ENCODE data around the gene DHTKD1. TPM values are rescaled to one million over a fixed set of nuclear protein-coding genes. Genes with fewer than 3 reads are reported as not detected.

Gene DHTKD1
- total RNA-seq, result 10 to 100 TPM; 18.4 to 23.6 TPM

- Histone ChIP-seq H3K36me3 (no peaks in the 10 kb centered on the region), H3K27ac (peak within 1 kb of the TSS; percentile 76 to 83), H3K9me3 (no peaks in the 10 kb centered on the region), H3K4me3 (peak within 1 kb of the TSS; percentile 77 to 99), H3K4me1 (peaks cover 0 to 5% of the 10 kb centered on the region in 2 donors), H3K27me3 (no peaks in the 10 kb centered on the region)
- peak; percentile 97 for DNase-seq (ENCODE audit: low spot score)
- peak in 1 of 2 donors; percentile 50 for TF ChIP-seq CTCF (IDR thresholded peaks at IDR 0.05)
Observed at GRCh38 chr10:12068449-12069269, at the start of gene DHTKD1. DHTKD1 (plus strand) TSS chr10:12068954; CDS start chr10:12069034, 80 bp downstream.

GRCh38 chr10:12019283-12019971 lies 49.3 kb upstream of the DHTKD1 start:
- Histone ChIP-seq H3K4me3 (no peak overlapping the region), H3K9me3 (no peaks in the 10 kb centered on the region), H3K27ac (no peak overlapping the region), H3K4me1 (peaks cover 0 to 8% of the 10 kb centered on the region in 2 donors), H3K36me3 (peaks cover 6% of the 10 kb centered on the region), H3K27me3 (no peaks in the 10 kb centered on the region)
- no peak for DNase-seq (ENCODE audit: low spot score)
- no peak for TF ChIP-seq CTCF (IDR thresholded peaks at IDR 0.05)

- peaks cover 0 to 8% of the 10 kb centered on the region in 2 donors for H3K4me1 ChIP-seq
- DNase-seq (ENCODE audit: low spot score), result no peak
- no peak for TF ChIP-seq CTCF (IDR thresholded peaks at IDR 0.05)
- no peaks in the 10 kb centered on the region for H3K27me3 ChIP-seq
- no peaks in the 10 kb centered on the region for H3K9me3 ChIP-seq
- peaks cover 6% of the 10 kb centered on the region for H3K36me3 ChIP-seq
- H3K4me3 ChIP-seq, result no peak overlapping the region
- H3K27ac ChIP-seq, result no peak overlapping the region
Observed at GRCh38 chr10:12020574-12020973, 48.2 kb upstream of the DHTKD1 start.

GRCh38 chr10:12022580-12023257 lies 46.0 kb upstream of the DHTKD1 start:
- DNase-seq (ENCODE audit: low spot score), result no peak
- H3K4me1 ChIP-seq, result peaks cover 0 to 8% of the 10 kb centered on the region in 2 donors
- no peak for TF ChIP-seq CTCF (IDR thresholded peaks at IDR 0.05)

GRCh38 chr10:12025591-12025990 lies 43.2 kb upstream of the DHTKD1 start:
- H3K27me3 ChIP-seq, result no peaks in the 10 kb centered on the region
- H3K36me3 ChIP-seq, result peaks cover 19% of the 10 kb centered on the region
- H3K4me1 ChIP-seq, result no peaks in the 10 kb centered on the region
- no peak for DNase-seq (ENCODE audit: low spot score)
- no peak overlapping the region for H3K4me3 ChIP-seq
- no peak overlapping the region for H3K27ac ChIP-seq
- H3K9me3 ChIP-seq, result no peaks in the 10 kb centered on the region
- no peak for TF ChIP-seq CTCF (IDR thresholded peaks at IDR 0.05)

More at GRCh38 chr10:12022580-12023257, 46.0 kb upstream of the DHTKD1 start:
- peaks cover 6% of the 10 kb centered on the region for H3K36me3 ChIP-seq
- H3K4me3 ChIP-seq, result no peak overlapping the region
- H3K9me3 ChIP-seq, result no peaks in the 10 kb centered on the region
- no peaks in the 10 kb centered on the region for H3K27me3 ChIP-seq
- H3K27ac ChIP-seq, result no peak overlapping the region

All from right atrium auricular region (tissue), 2 donors.